ENCODE results near the gene GPR35. TPM values are rescaled to one million over a fixed set of nuclear protein-coding genes. Genes with fewer than 3 reads are reported as not detected.

Gene GPR35, protein sequence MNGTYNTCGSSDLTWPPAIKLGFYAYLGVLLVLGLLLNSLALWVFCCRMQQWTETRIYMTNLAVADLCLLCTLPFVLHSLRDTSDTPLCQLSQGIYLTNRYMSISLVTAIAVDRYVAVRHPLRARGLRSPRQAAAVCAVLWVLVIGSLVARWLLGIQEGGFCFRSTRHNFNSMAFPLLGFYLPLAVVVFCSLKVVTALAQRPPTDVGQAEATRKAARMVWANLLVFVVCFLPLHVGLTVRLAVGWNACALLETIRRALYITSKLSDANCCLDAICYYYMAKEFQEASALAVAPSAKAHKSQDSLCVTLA
- 1 to 10 TPM; 1.1 to 3.0 (median 1.4) TPM for polyA plus RNA-seq (ENCODE audit: insufficient read length in 4 of 4)

DNA sequence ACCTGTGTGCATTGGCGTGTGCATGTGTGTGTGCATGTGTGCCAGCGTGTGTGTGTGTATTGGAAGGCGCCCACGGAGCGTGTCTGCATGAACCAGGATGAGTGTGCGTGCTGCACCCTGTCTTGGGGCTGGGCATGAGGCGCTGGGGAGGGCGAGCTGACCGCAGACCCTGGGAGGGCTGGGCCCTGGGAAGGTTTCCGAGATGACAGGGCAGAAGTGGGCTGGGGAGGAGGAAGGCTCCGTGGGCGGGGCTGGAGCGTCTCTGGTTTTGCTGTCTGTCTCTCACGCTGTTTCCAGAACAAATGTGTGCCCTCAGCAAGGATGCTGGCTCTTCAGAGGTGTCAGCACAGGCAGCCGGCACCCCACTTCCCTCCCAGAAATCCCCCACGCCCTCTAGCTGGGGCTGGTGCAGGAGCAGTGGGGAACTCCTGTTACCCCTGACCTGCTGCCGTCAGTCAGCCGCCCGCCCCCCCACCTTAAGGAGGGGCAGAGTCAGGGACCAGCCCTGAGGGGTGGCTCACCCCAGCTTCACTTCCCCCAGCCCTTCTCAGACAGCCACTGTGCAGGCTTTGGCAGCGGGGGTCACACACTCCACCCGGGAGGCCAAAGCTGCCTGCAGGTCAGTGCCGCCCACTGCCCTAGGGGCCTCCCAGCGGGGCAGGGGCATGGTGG is at the start of gene GPR35:
TSS of gene GPR35 (plus strand) at position 531 of the 672 bp plus-strand sequence. CDS start 4,473 bp downstream, outside the sequence.
- no peak for DNase-seq (ENCODE audit: low read depth in 4 of 4, low spot score in 3 of 4)

DNA sequence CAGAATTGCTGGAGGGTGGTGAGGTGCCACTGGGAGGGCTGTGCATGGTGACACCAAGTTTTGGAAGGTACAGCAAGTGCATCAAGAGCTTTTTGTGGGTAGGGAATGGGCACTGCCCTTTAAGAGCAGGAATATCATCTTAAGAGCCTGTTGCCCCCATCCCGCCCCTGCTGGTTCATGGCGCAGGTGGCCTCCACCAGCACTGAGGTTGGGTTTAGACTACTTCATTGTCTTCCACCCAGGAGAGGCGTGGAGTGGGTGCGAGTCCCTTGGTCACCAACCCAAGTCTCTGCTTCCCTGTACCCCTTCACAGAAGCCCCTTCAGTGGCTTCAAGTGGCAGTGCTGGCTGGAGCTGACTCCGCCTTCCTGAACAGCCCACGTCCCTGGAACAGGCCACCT is 49.2 kb upstream of the GPR35 start:
- no peak for DNase-seq (ENCODE audit: low read depth in 4 of 4, low spot score in 3 of 4)

DNA sequence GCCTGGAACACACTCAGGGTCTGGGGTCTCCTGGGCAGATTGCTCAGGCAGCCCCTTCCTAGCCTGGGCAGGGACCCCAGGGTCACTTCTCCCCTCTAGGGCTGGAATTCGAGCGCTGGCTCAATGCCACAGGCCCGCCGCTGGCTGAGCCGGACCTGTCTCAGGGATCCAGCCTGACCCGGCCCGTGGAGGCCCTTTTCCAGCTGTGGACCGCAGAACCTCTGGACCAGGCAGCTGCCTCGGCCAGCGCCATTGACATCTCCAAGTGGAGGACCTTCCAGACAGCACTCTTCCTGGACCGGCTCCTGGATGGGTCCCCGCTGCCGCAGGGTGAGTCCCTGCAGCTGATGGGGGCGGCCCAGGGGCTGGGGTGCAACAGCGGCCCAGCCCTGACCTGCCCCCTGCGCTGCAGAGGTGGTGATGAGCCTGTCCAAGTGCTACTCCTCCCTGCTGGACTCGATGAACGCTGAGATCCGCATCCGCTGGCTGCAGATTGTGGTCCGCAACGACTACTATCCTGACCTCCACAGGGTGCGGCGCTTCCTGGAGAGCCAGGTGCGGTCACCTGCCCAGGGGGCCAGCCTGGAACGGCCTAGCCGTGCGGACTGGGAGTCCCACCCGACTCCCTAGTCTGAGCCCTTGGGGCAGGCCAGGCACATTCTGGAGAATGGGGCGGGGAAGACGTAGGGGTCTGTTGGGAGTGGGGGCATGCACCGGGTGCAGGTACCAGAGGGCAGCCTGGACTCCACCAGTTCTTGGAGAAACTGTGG is 48.7 kb upstream of the GPR35 start:
- DNase-seq (ENCODE audit: low read depth in 4 of 4, low spot score in 3 of 4) = no peak

DNA sequence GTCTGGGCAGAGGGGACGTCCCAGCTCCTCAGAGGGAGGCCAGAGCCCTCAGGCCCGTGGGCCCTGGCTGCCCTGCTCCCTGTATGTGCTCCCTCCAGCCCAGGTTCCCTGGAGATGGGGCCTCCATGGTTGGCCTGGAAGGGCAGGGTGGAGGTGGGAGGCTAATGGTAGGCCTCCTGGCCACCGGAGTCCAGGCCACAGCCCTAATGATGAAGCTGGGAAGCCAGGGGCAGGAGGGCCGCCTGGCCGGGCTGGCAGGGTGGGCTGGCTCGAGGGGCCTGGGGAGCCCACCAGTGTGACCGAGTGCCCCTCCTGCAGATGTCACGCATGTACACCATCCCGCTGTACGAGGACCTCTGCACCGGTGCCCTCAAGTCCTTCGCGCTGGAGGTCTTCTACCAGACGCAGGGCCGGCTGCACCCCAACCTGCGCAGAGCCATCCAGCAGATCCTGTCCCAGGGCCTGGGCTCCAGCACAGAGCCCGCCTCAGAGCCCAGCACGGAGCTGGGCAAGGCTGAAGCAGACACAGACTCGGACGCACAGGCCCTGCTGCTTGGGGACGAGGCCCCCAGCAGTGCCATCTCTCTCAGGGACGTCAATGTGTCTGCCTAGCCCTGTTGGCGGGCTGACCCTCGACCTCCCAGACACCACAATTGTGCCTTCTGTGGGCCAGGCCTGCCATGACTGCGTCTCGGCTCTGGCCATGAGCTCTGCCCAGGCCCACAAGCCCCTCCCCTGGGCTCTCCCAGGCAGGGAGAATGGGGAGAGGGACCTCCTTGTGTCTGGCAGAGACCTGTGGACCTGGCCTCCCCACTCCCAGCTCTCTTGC is 47.8 kb upstream of the GPR35 start:
- no peak for DNase-seq (ENCODE audit: low read depth in 4 of 4, low spot score in 3 of 4)

DNA sequence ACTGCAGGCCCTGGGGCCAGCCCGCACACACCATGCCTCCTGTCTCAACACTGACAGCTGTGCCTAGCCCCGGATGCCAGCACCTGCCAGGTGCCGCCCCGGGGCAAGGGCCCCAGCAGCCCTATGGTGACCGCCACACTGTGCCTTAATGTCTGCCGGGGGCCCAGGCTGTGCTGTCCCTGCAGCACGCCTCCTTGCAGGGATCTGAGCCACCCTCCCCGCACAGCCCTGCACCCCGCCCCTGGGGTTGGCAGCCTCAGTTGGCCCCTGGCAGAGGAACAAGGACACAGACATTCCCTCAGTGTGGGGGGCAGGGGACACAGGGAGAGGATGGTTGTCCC is 47.2 kb upstream of the GPR35 start:
- no peak for DNase-seq (ENCODE audit: low read depth in 4 of 4, low spot score in 3 of 4)

DNA sequence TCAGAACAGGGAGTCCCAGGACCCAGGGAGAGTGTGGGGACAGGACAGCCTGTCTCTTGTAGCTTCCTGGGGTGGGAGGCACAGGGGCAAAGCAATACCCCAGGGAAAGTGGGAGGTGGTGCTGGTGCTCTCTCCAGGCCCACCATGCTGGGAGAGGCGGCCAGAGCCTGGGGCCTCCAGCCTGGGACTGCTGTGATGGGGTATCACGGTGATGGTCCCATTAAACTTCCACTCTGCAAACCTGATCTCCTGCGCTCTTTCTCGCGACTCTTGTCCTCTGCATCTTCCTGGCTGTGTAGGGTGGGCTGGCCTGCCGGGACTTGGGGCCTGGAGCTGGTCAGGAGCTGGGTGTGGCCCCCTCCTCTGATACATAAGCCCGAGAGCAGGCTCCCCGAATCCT is 46.8 kb upstream of the GPR35 start:
- DNase-seq (ENCODE audit: low read depth in 4 of 4, low spot score in 3 of 4) = no peak

DNA sequence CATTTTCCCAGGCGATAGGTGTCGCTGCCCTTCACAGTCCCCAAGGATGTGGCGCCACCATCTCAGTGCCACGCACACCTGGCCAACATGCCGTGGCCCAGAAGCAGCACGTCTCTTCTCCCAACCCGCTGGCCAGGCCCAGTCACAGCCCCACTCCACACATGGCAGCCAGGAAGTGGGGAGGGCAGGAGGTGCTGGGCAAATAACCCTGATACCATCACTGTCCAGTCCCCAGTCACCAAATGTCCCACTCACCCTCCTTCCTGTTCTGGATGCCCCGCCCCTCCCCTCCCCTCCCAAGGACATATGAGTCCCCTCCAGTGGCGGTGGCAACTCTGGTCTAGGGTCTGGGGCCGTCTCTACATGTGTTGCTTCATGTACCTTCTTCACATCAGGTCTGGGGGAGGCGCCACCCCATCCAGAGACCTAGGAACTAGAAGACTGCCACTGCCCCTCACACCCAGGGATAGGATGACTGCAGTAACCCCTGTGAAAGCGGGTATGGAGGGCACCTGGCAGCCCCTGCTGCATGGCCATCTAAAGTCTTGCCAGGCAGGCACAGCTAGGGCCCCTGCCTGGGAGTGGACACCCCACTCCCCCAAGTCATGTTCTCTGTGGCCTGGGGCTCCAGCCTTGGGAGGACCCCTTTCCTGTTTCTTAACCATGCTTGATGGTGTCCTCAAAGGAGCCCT is 46.1 kb upstream of the GPR35 start:
- no peak for DNase-seq (ENCODE audit: low read depth in 4 of 4, low spot score in 3 of 4)

DNA sequence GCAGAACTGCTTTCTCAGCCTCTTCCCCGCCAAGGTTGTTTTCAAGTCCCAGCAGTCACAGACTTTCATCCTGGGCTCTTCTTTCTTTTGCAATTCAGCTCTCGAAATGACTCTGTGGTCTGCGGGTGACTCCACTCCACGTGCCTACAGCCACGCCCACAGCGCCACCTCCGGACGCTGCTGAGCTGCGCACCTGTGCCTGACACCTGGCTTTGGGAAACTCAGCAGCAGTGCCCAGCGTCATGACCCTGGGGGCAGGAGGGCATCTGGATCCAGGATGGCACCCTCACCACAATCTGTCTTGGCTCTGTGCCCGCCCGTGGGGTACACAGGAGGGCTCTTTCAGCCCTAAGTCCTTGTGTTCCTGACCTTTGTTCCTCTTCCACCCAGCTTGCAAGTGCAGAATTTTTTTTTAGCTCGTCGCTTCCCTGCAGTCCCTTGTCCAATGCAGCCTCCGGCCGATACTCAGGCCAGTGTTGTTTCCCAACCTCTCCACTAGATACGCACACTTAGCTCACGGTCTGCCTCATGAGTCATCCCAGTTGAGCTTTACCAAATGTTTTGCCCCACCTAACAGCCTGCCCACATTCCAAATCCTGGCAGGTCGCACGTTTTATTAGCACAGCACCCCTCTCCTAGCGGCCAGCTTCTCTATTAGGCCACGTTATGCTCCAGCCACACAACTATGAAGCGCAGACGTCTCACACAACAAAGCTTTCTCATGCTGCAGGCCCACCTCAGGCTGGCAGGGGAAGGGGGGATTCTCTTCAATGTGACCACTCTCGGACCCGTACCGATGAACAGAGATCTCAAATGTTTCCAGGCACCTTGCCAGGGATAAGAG is 45.3 kb upstream of the GPR35 start:
- DNase-seq (ENCODE audit: low read depth in 4 of 4, low spot score in 3 of 4) = no peak

DNA sequence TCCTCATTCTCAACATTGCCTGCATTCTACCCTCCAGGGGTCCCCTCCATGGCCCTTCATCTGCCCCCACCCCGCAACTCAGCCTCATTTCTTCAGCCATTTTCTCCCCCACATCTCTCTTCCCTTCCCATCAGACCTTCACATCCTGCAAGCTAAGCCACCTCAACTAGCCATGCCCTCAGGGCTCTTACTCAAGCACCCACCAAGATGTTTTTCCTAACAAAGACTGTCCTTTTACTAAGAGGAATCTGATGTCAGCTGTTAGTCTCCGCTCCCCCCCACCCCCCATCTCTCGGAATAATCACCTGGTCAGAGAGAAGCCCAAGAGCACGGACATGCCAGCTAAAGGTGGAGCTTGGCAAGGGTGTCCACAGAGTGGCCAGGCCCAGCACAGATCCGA is 43.5 kb upstream of the GPR35 start:
- no peak for DNase-seq (ENCODE audit: low read depth in 4 of 4, low spot score in 3 of 4)

DNA sequence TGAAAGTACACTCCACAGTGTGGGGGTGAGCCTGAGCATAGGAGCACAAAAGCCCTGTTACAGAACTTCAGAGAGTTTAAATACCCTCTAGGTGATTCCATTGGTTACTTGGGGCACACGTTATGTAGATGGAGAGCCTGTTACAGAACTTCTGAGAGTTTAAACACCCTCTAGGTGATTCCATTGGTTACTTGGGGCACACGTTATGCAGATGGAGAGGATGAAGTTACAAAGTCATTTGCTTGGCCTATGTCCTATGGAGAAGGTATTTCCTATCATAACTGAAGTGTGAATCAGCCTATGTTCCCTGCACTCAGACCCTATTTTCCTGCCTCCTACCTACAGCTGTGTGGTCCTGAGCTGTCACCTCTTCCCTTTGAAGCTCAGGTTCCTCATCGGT is 42.5 kb upstream of the GPR35 start:
- DNase-seq (ENCODE audit: low read depth in 4 of 4, low spot score in 3 of 4) = no peak

DNA sequence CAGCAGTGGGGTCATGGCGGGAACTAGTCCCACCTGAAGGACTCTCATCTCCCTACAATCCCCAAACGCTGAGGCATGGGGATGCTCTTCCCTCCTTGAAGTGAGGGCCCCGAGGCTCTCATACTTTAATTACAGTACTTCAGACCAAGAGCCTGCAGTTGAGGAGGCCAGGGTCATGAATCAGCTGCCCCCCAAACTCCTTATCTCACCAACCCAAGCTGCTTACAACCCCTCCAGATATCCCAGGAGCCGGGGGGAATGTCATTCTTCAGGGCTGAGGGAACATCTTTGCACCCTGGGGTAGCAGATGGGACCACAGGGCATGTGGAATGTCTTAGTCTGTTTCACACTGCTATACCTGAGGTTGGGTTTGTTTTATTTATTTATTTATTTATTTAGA is 41.5 kb upstream of the GPR35 start:
- no peak for DNase-seq (ENCODE audit: low read depth in 4 of 4, low spot score in 3 of 4)

DNA sequence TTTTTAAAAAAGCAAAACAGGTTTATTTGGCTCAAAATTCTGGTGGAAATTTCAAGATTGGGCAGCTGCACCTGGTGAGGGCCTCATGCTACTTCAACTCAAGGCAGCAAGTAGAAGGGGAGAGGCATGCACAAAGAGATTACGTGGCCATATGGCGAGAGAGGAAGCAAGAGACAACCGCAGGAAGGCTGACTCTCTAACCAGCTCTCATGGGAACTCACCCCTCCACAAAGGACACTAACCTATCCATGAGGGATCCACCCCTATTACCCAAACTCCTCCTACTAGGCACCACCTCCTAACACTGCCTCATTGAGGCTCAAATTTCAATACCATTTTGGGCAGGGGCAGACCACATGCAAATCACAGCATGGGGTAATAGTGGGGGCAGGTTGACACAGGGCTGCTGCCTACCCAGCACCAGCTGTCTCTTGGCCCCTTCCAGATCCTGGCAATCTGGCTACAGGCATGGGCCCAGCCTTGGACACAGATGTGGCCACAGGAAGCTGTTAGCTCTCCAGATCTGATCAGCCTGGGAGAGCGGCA is 40.7 kb upstream of the GPR35 start:
- DNase-seq (ENCODE audit: low read depth in 4 of 4, low spot score in 3 of 4) = no peak

DNA sequence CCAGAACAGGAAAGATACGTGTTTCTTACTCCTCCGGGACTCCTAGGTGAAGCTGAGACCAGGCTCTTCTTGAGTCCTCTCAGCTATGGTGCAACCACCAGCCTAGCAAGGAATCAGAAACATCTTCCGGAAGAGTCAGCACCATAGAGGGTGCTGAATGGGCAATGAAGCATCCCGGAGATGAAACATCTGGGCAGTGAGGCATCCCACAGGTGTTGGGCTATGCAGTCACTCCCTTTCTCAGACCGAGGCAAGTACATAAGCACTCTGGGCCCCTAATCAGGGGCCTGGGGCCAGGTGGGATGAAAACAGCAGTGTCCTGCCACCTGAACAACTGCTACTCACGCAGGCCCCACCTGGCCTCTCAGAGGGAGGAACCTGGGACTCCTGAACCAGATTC is 40.2 kb upstream of the GPR35 start:
- no peak for DNase-seq (ENCODE audit: low read depth in 4 of 4, low spot score in 3 of 4)

DNA sequence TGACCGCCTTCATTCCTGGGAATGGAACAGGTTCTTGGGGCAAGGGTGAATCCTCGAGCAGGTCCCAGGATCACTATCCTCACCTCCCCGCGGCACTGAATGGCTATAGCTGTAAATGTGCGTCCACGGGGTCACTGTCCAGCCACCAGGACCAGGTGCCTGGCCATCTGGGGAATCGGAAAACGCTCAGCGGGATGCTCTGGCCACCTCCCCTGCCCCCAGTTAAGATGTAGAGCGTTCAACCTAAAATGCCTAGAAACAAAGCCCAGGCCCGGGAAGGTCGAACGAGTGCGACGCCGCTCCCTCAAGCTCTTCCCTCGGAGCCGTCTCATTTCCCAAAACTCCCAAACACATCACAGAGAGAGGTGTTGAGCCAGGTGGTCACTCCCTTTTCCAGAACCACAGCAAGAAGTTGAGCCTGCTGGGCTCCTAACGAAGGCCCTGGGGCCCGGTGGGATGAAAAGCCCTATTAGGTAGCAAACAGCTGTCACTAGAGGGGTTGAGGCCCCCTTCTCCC is 39.5 kb upstream of the GPR35 start:
- DNase-seq (ENCODE audit: low read depth in 4 of 4, low spot score in 3 of 4) = no peak

DNA sequence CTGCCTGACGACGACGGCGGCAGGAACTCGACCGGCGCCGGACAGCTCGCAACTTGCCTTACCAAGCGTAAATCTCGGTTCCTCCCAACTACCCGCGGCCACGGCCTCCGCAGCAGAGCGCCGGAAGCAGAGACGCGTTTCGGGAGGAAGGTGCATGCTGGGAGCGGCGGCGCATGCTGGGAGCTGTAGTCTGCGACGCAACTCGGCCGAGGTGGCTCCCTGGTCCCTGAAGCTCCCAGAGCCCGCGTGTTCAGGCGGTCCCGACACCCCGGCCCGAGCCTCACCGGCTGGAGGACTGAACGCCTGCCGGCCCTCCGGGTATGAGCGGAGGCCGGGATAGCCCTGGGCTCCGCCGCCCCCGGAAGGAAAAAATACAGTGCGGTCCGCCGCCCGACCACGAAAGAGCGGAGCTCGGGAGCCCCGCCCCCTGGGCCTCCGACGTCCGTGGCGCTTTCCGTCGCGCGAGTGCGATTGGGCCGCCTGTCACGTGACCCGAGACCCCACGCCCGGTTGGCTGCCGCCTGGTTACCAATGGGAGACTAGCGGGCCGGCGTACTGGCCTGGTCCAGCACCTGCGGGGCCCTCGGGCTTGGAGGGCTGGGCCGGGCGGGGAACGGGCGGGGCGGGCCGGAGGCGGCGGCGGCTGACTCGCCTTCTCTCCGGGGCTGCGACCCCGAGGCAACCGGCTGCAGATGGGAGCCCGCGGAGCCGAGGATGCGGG is 38.9 kb upstream of the GPR35 start, which contains the start of gene CAPN10:
TSS of gene CAPN10 (plus strand) at position 537 of the 721 bp plus-strand sequence. CDS start at position 715, 178 bp downstream.
- DNase-seq (ENCODE audit: low read depth in 4 of 4, low spot score in 3 of 4) = peak; percentile 83 to 91 (median 90)

DNA sequence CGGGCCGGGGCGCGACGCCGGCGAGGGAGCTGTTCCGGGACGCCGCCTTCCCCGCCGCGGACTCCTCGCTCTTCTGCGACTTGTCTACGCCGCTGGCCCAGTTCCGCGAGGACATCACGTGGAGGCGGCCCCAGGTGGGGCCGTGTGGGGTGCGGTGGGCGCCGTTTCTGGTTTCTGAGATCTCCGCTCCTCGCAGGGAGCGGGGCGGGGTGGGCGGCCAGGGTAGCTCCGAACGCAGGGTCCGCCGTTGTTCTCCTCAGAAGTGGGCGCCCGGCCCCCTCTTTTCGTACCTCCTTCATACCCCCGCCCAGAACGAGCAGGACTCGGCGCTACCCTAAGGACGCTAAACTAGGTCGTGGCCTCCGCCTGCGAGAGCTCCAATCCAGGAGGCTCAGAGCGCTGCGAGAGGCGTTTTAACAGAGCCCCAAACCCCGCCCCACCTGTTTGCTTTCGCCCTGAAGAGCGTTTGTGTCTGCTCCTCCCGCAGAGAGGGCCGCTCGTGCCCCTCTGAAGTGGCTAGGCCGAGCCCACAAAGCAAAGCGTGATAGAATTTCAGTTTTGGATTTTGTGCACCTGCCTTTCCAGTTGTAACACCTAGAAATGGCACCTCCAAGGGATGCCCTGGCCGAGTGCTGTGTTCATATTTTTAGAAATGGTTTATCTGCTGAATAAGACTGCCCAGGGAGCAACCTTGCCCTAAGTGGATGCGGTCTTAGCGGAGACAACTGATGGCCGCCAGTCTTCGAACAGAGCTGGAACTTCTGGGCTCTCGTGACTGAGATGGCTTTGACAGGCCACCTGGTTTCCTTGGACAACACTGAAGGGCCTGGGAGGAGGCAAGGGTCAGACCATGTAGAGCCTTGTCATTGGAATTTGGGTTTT is 38.1 kb upstream of the GPR35 start:
- no peak for DNase-seq (ENCODE audit: low read depth in 4 of 4, low spot score in 3 of 4)

Measured in left renal pelvis (tissue), 4 donors.